K562 (cell line): ENCODE results near the gene DNAH8. TPM values are rescaled to one million over a fixed set of nuclear protein-coding genes. Genes with fewer than 3 reads are reported as not detected.

Source experiments
- ATAC-seq: fragments of 200-7000 bp; cut with Tn5 transposase; 3 replicates; pipeline ENCODE4 v1.9.1; 2020; ENCODE audit warnings: moderate library complexity
- BruUV-seq: library from RNA; stranded (reverse); fragments of 400-500 nt; replicated peaks from 2 replicates; lab custom pipeline; 2021; lab: Mats Ljungman, UMichigan
- CTCF ChIA-PET: fragments of 300-600 bp; formaldehyde crosslinking; extraction: SDS; loops from one replicate; lab custom pipeline; 2021; ENCODE audit warnings: low intra/inter-chr PET ratio; lab: Yijun Ruan, JAX
- POLR2A ChIA-PET: fragments of 300-600, 350-650 bp; sonication (Branson Sonifier 250); formaldehyde crosslinking; extraction: SDS; loops from one replicate; lab custom pipeline; 2021; ENCODE audit warnings: antibody characterized with exemption, inconsistent platforms; lab: Yijun Ruan, JAX
- DNase-seq, 4 experiments: peaks; one replicate each; pipeline versions ENCODE4 v3.0.0 to v3.0.0-alpha.2; 2011 to 2018; ENCODE audit warnings: low spot score in 3 of 4, mixed read lengths in 3 of 4; ENCODE audit errors: extremely low read depth in 1 of 4
- FAIRE-seq: peaks from 2 replicates; lab custom pipeline; 2011; peaks lifted over from hg19 to GRCh38; lab: Jason Lieb, UNC
- H2AFZ ChIP-seq: 2 replicates; pipeline ENCODE4 v1.6.0; 2011; ENCODE audit warnings: low read depth, low read length, control low read depth, inconsistent platforms
- H3K27ac ChIP-seq: fragments of 200-600 bp; 3 replicates; pipeline ENCODE4 v1.8.0; 2011; ENCODE audit warnings: low read depth, mild to moderate bottlenecking, control low read depth, inconsistent platforms, low read length, moderate library complexity, mixed read lengths; ENCODE audit errors: extremely low read depth
- H3K27me3 ChIP-seq, 2 experiments: fragments of 300-600 bp in 1 of 2; 2 replicates in 1 of 2; 3 replicates in 1 of 2; pipeline versions ENCODE4 v1.6.0 to v1.8.0; 2011; ENCODE audit warnings: inconsistent platforms in 2 of 2, low read length in 2 of 2, mild to moderate bottlenecking in 1 of 2, mixed read lengths in 1 of 2, moderate library complexity in 1 of 2; ENCODE audit not compliant: control insufficient read depth in 2 of 2, insufficient read depth in 2 of 2
- H3K36me3 ChIP-seq: fragments of 300-600 bp; 3 replicates; pipeline ENCODE4 v1.8.0; 2011; ENCODE audit warnings: mild to moderate bottlenecking, low read length, inconsistent platforms; ENCODE audit not compliant: control insufficient read depth, insufficient read depth
- H3K4me1 ChIP-seq, 2 experiments: fragments of 200-600 bp in 1 of 2; replicated peaks in 1 of 2; 2 replicates in 1 of 2; 3 replicates in 1 of 2; pipeline versions ENCODE4 v1.5.1 to v1.8.0; 2011; ENCODE audit warnings: inconsistent platforms in 2 of 2, low read length in 2 of 2, mild to moderate bottlenecking in 1 of 2, mixed read lengths in 1 of 2, moderate library complexity in 1 of 2; ENCODE audit not compliant: control insufficient read depth in 2 of 2, insufficient read depth in 2 of 2
- H3K4me2 ChIP-seq: 2 replicates; pipeline ENCODE4 v1.6.1; 2011; ENCODE audit warnings: low read length, control low read depth, inconsistent platforms, mixed read lengths; ENCODE audit not compliant: insufficient read depth
- H3K4me3 ChIP-seq: fragments of 200-600 bp; sonication (generic), shearing (Covaris generic); 2 replicates; pipeline ENCODE4 v1.5.1; 2016; ENCODE audit warnings: control low read depth, inconsistent platforms
- H3K79me2 ChIP-seq: fragments of 200-600 bp; 3 replicates; pipeline ENCODE4 v1.8.0; 2011; ENCODE audit warnings: low read length, inconsistent platforms; ENCODE audit not compliant: control insufficient read depth, insufficient read depth
- H3K9ac ChIP-seq, 2 experiments: 2 replicates each; pipeline versions ENCODE4 v1.6.0 to v1.6.1; 2011; ENCODE audit warnings: low read depth in 2 of 2, low read length in 2 of 2, control low read depth in 1 of 2, inconsistent platforms in 1 of 2, mild to moderate bottlenecking in 1 of 2, mixed read lengths in 1 of 2; ENCODE audit not compliant: insufficient read depth in 1 of 2
- H3K9me1 ChIP-seq: one replicate; pipeline ENCODE4 v1.6.0; 2011; ENCODE audit warnings: inconsistent platforms, mild to moderate bottlenecking, low read length, moderate library complexity; ENCODE audit not compliant: control insufficient read depth, insufficient read depth
- H3K9me3 ChIP-seq: replicated peaks from 2 replicates; pipeline ENCODE4 v1.5.1; 2011; ENCODE audit warnings: low read depth, low read length, inconsistent platforms; ENCODE audit not compliant: control insufficient read depth, insufficient read depth
- H4K20me1 ChIP-seq: replicated peaks from 2 replicates; pipeline ENCODE4 v1.6.1; 2011; ENCODE audit warnings: low read length, inconsistent platforms, mixed read lengths; ENCODE audit not compliant: control insufficient read depth, insufficient read depth
- FOSL1 ChIP-seq: fragments of 200-800 bp; sonication (Bioruptor generic); conservative IDR thresholded peaks from 2 replicates; pipeline ENCODE4 v1.6.1; 2016; ENCODE audit warnings: missing genetic modification characterization, missing compliant biosample characterization
- JUN ChIP-seq, 2 experiments: sonication (generic) in 1 of 2; formaldehyde crosslinking in 1 of 2; IDR thresholded peaks; 2 replicates each; pipeline versions ENCODE4 v1.6.1 to v1.8.0; 2012 to 2022; ENCODE audit warnings: borderline replicate concordance in 2 of 2, mild to moderate bottlenecking in 2 of 2, improper control_type of control experiment in 1 of 2, low read depth in 1 of 2, low read length in 1 of 2, missing genetic modification reagents in 1 of 2
- MYBL2 ChIP-seq, 2 experiments: fragments of 450-650 bp in 1 of 2; sonication (generic) in 1 of 2; formaldehyde crosslinking in 1 of 2; IDR thresholded peaks; 2 replicates each; pipeline versions ENCODE4 v1.6.1 to v1.8.1; 2017 to 2022; ENCODE audit warnings: borderline replicate concordance in 1 of 2, inconsistent platforms in 1 of 2, low read depth in 1 of 2, mild to moderate bottlenecking in 1 of 2, missing genetic modification reagents in 1 of 2, moderate library complexity in 1 of 2
- PRDM10 ChIP-seq: fragments of 450-650 bp; IDR thresholded peaks from 2 replicates; pipeline ENCODE4 v1.6.1; 2018; ENCODE audit not compliant: partially characterized antibody
- SUPT5H ChIP-seq: fragments of 450-650 bp; IDR thresholded peaks from 2 replicates; pipeline ENCODE4 v1.6.1; 2016
- WGBS: fragments of 100-300 bp; shearing (Covaris generic); methylation state at CpG from one replicate; pipeline ENCODE4 v1.1.6; 2016; ENCODE audit warnings: low coverage, mixed read lengths; ENCODE audit not compliant: insufficient coverage; ENCODE audit errors: missing lambda C conversion rate; 5-methylcytosine and 5-hydroxymethylcytosine counted together
- in situ Hi-C: fragments of 300-500 bp; cut with MboI; formaldehyde crosslinking; loops from 4 replicates; pipeline ENCODE4 v1.15.0; 2018; ENCODE audit warnings: inconsistent platforms, mixed read lengths
- intact Hi-C: fragments of 100-400 bp; cut with micrococcal nuclease; formaldehyde crosslinking; loops from 2 replicates; pipeline ENCODE4 v1.14.2; 2022
- polyA plus RNA-seq, 8 experiments: library from polyadenylated mRNA; depleted of rRNA in 4 of 8; stranded (reverse) in 5 of 8; unstranded in 3 of 8; fragments of >200 nt; fragmentation: Nextera tagmentation in 2 of 8; fragmentation: Illumina TruSeq in 1 of 8; extraction: Ambion mirVana in 2 of 8; extraction: Trizol in 1 of 8; gene quantifications; 2 replicates each; pipeline versions ENCODE4 v1.2.1 to v1.2.3, GENCODE V29; 2011 to 2014; ENCODE audit warnings: inconsistent platforms in 1 of 8, missing spikeins in 1 of 8
- total RNA-seq, 7 experiments: library from RNA; depleted of rRNA in 6 of 7; stranded (reverse); fragments of >200 nt in 6 of 7; fragmentation: Illumina TruSeq in 2 of 7; extraction: Trizol in 2 of 7; gene quantifications; 2 replicates each; pipeline versions ENCODE4 v1.2.1 to v1.2.3, GENCODE V29; 2011 to 2021; ENCODE audit warnings: low replicate concordance in 1 of 7
- TF ChIP-seq, protein P1 (sequence below): fragments of 250-450 bp; sonication (Bioruptor Pico); IDR thresholded peaks from 2 replicates; pipeline ENCODE4 v1.5.0; 2021

DNAH8 gene
- total and polyA plus RNA-seq, 9 of the 15 experiments (the other 6 are each of a cell fraction or from before 2014, with no cell fraction given), result 1.2 to 4.2 (median 2.9) TPM

DNA sequence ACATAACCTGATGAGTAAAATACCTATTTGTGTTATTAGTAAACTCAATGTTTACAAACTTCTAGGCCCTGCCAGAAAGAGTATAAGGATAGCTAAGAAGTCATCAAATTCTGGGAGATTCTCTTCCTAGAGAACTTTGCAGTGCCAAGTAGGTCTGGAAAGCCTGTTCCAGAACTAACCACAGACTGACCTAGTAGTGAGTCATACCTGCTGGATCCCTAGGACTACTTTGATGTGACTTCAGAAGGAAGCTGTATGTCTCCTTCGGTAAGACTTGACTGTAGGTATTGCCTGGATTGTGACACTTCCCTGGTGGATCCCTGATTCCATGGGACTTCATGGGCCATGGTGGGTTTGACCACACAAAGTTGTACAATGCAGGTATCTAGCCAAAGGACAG lies 131.7 kb downstream of the DNAH8 start:
- Histone ChIP-seq H2AFZ (no peak overlapping the region), H3K9me1 (no peaks in the 10 kb centered on the region), H3K27ac (no peak overlapping the region), H3K4me2 (no peak overlapping the region), H3K9ac (no peak overlapping the region), H4K20me1 (no peaks in the 10 kb centered on the region), H3K4me1 (no peaks in the 10 kb centered on the region), H3K9me3 (no peaks in the 10 kb centered on the region), H3K36me3 (no peaks in the 10 kb centered on the region; the same call in 2 of the 3 replicates), H3K4me3 (no peak overlapping the region), H3K27me3 (no peaks in the 10 kb centered on the region), H3K79me2 (no peaks in the 10 kb centered on the region)
- ATAC-seq (no peak), FAIRE-seq (no peak), DNase-seq (no peak)
- POLR2A ChIA-PET, result interaction anchor here (0.5 to 1.8 kb wide), 6 partner anchors 9 to 508 kb away, joined by 3 to 5 read pairs (median 3); no protein-coding TSS in a partner anchor
- in situ Hi-C loops, result no loop called here
- TF ChIP-seq, protein P1, sequence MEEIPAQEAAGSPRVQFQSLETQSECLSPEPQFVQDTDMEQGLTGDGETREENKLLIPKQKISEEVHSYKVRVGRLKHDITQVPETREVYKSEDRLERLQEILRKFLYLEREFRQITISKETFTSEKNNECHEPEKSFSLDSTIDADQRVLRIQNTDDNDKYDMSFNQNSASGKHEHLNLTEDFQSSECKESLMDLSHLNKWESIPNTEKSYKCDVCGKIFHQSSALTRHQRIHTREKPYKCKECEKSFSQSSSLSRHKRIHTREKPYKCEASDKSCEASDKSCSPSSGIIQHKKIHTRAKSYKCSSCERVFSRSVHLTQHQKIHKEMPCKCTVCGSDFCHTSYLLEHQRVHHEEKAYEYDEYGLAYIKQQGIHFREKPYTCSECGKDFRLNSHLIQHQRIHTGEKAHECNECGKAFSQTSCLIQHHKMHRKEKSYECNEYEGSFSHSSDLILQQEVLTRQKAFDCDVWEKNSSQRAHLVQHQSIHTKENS (CRISPR knock-in tag), result no peak
- no peak for TF ChIP-seq SUPT5H
- 0 out of 2 replicates have a peak, but pooled peaks have one; percentile 23 for TF ChIP-seq JUN (IDR thresholded peaks at IDR 0.05; ENCODE audit: borderline replicate concordance, low read depth, low read length)
- TF ChIP-seq JUN (CRISPR knock-in tag; IDR thresholded peaks at IDR 0.05; ENCODE audit: borderline replicate concordance), result no peak
- TF ChIP-seq PRDM10, result no peak
- no peak for TF ChIP-seq MYBL2 (IDR thresholded peaks at IDR 0.05; ENCODE audit: low read depth)
- TF ChIP-seq MYBL2 (CRISPR knock-in tag; IDR thresholded peaks at IDR 0.05; ENCODE audit: borderline replicate concordance), result no peak
- peak; percentile 73; the same call in 1 of the 2 replicates for TF ChIP-seq FOSL1 (tag)
- no TSS peak for BruUV-seq
- WGBS, result 18% methylated on average over 1 of the region's 1 CpG
- intact Hi-C loops, result no loop called here
- CTCF ChIA-PET, result no interaction called here
